ENCODE data around the gene MRNIP. TPM values are rescaled to one million over a fixed set of nuclear protein-coding genes. Genes with fewer than 3 reads are reported as not detected.

Gene MRNIP
- polyA plus RNA-seq, 1 experiment = 16.0 TPM

DNA sequence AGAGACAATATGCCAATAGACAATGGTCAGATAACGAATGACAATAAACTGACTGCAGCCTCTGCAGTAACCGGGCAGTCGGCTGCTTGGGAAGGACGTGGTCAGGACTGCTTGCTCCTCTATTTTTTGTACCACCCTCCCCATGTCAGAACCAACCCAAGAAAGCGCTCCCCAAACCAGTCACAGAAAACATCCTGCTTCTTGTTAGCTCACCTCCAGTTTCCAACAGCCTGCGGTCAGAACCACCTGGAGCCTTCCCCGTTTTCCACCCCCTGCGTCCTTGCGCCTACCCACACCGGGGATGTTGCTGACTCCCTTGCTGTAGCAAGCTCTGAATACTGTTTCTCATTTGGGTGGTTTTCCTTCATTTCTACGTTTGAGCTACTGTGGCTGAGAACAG, 1.7 kb upstream of the MRNIP start:
- POLR2A ChIA-PET = no interaction called here
- no peak overlapping the region for H3K4me3 ChIP-seq (ENCODE audit: low read depth, low read length)
- TF ChIP-seq, protein P1, sequence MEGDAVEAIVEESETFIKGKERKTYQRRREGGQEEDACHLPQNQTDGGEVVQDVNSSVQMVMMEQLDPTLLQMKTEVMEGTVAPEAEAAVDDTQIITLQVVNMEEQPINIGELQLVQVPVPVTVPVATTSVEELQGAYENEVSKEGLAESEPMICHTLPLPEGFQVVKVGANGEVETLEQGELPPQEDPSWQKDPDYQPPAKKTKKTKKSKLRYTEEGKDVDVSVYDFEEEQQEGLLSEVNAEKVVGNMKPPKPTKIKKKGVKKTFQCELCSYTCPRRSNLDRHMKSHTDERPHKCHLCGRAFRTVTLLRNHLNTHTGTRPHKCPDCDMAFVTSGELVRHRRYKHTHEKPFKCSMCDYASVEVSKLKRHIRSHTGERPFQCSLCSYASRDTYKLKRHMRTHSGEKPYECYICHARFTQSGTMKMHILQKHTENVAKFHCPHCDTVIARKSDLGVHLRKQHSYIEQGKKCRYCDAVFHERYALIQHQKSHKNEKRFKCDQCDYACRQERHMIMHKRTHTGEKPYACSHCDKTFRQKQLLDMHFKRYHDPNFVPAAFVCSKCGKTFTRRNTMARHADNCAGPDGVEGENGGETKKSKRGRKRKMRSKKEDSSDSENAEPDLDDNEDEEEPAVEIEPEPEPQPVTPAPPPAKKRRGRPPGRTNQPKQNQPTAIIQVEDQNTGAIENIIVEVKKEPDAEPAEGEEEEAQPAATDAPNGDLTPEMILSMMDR (IDR thresholded peaks at IDR 0.05; ENCODE audit: low read depth, low read length) = no peak
- no peak for DNase-seq (ENCODE audit: low read depth, low spot score)
- H3K27ac ChIP-seq (ENCODE audit: low read depth, low read length) = no peak overlapping the region
- no peaks in the 10 kb centered on the region for H3K27me3 ChIP-seq (ENCODE audit: control insufficient read depth, insufficient read depth, low read length)
- H3K9me3 ChIP-seq (ENCODE audit: control insufficient read depth, insufficient read depth, low read length) = peaks cover 22% of the 10 kb centered on the region
- CTCF ChIA-PET = no interaction called here

DNA sequence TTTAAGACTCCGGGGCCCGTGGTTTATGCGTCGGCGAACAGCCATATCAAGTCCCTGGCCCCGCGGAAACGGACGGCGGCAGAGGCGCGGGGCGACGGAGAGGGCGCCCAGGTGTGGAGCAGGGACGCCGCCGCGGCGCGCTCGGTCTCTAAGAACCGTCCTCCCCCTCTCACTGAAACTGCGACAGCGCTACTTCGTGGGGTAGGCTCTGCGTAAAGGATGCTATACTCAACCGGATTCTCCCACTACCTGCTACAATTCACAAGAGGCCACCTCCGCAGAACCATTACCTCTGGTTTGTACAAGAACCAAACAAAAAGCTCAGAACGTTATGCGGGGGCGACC, 404 bp downstream of the MRNIP start:
- peaks cover 15% of the 10 kb centered on the region for H3K9me3 ChIP-seq (ENCODE audit: control insufficient read depth, insufficient read depth, low read length)
- ChIA-PET CTCF (interaction anchor here (1.2 kb wide), 1 partner anchor 12 kb away, joined by 4 read pairs; no protein-coding TSS in a partner anchor), POLR2A (interaction anchor here (0.6 kb wide), 1 partner anchor 1779 kb away, joined by 7 read pairs; no protein-coding TSS in a partner anchor)
- no peak overlapping the region for H3K27ac ChIP-seq (ENCODE audit: low read depth, low read length)
- TF ChIP-seq, protein P1 (IDR thresholded peaks at IDR 0.05; ENCODE audit: low read depth, low read length) = no peak
- H3K4me3 ChIP-seq (ENCODE audit: low read depth, low read length) = peak overlapping the region; percentile 83
- no peaks in the 10 kb centered on the region for H3K27me3 ChIP-seq (ENCODE audit: control insufficient read depth, insufficient read depth, low read length)
- no peak for DNase-seq (ENCODE audit: low read depth, low spot score)

DNA sequence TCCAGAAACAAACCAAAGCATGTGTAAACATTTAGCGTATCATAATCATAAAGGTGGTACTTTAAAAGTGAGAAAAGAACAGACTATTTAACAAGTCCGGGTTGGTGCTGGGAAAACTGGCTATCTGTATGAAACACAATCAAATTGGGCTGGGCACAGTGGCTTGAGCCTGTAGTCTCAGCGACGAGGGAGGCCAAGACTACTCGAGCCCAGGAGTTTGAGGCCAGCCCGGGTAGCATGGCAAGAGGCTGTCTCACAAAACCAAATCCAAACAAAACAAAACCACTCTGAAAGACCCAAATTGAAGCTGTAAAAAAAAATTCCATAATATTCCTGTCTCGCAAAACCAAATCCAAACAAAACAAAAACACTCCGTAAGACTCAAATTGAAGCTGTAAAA, 4.3 kb downstream of the MRNIP start:
- TF ChIP-seq, protein P1 (IDR thresholded peaks at IDR 0.05; ENCODE audit: low read depth, low read length) = no peak
- no peak for DNase-seq (ENCODE audit: low read depth, low spot score)
- no peaks in the 10 kb centered on the region; the same call in 1 of the 2 replicates for H3K9me3 ChIP-seq (ENCODE audit: control insufficient read depth, insufficient read depth, low read length)
- ChIA-PET POLR2A (no interaction called here), CTCF (interaction anchor here (0.8 kb wide), 1 partner anchor 237 kb away, joined by 4 read pairs; no protein-coding TSS in a partner anchor)
- H3K27ac ChIP-seq (ENCODE audit: low read depth, low read length) = no peak overlapping the region
- no peak overlapping the region for H3K4me3 ChIP-seq (ENCODE audit: low read depth, low read length)
- H3K27me3 ChIP-seq (ENCODE audit: control insufficient read depth, insufficient read depth, low read length) = no peaks in the 10 kb centered on the region

DNA sequence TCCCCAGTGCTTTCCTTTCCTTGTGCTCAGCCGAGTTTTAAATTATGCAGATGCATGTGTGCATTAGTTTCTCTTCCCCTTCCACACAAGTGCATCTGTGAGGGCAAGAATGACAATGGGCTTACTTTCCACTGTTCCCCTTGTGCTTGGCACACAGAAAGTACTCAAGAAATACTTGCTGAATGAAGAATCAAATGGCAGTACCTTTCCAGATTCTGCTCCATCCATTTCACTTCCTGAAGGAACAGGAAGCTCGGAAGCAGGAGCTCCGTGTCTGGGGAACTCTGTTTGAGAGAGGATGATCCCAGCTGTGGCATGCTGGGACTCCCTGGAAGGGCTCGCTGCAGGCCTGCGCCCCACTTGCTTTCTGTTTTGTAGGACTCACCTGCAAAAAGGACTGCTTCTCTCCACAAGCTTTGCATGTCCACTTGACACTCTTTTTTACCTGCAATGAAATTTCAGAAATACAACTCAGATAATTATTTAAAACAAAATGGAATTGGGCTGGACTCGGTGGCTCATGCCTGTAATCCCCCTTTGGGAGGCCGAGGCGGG, 5.5 kb downstream of the MRNIP start:
- ChIA-PET CTCF (no interaction called here), POLR2A (interaction anchor here (0.6 to 0.7 kb wide), 2 partner anchors 12 to 14 kb away, joined by 3 to 5 read pairs; no protein-coding TSS in a partner anchor)
- Histone ChIP-seq H3K27me3 (ENCODE audit: control insufficient read depth, insufficient read depth, low read length) (no peaks in the 10 kb centered on the region), H3K27ac (ENCODE audit: low read depth, low read length) (no peak overlapping the region), H3K4me3 (ENCODE audit: low read depth, low read length) (no peak overlapping the region), H3K9me3 (ENCODE audit: control insufficient read depth, insufficient read depth, low read length) (no peaks in the 10 kb centered on the region)
- TF ChIP-seq, protein P1 (IDR thresholded peaks at IDR 0.05; ENCODE audit: low read depth, low read length) = no peak
- no peak for DNase-seq (ENCODE audit: low read depth, low spot score)

DNA sequence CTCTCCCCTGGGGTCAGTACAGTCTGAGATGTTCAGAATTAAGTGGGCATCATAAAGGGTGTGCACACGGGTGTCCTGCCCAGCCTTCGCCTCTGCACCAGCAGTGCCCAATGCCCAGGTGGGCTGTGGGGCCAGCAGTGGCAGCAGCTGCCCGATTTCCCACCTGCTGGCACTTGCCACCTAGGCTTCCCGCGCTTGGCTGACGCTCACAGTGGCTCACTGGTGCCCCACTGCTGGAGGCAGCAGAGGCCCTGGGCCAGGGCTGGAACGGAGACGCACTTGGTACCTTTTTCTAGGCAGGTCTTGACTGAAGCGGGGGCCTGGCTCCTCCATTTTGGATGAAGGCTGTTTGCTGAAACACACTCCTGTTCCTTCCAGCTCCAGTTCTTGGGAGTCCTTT, 17.0 kb downstream of the MRNIP start:
- Histone ChIP-seq H3K27ac (ENCODE audit: low read depth, low read length) (no peak overlapping the region), H3K9me3 (ENCODE audit: control insufficient read depth, insufficient read depth, low read length) (peaks cover 20% of the 10 kb centered on the region), H3K4me3 (ENCODE audit: low read depth, low read length) (no peak overlapping the region), H3K27me3 (ENCODE audit: control insufficient read depth, insufficient read depth, low read length) (no peaks in the 10 kb centered on the region)
- no peak for DNase-seq (ENCODE audit: low read depth, low spot score)
- ChIA-PET POLR2A (interaction anchor here (0.5 to 0.6 kb wide), 3 partner anchors 12 to 261 kb away, joined by 3 to 4 read pairs (median 3); no protein-coding TSS in a partner anchor), CTCF (no interaction called here)
- TF ChIP-seq, protein P1 (IDR thresholded peaks at IDR 0.05; ENCODE audit: low read depth, low read length) = no peak

All from AG04450 (cell line).